MM.1S (cell line): ENCODE measurements around the gene BLCAP.

Source experiments
- CTCF ChIP-seq: fragments of 300-600 bp; sonication (generic); IDR thresholded peaks from 2 replicates; pipeline ENCODE4 v1.5.1; 2016; ENCODE audit warnings: antibody characterized with exemption, low read length, mixed read lengths
- EZH2 ChIP-seq: fragments of 300-600 bp; sonication (generic); optimal IDR thresholded peaks from 2 replicates; pipeline ENCODE3; 2017; ENCODE audit warnings: low read depth, mild to moderate bottlenecking, antibody characterized with exemption, low read length, mixed read lengths

- TF ChIP-seq CTCF = no peak
- TF ChIP-seq EZH2 = no peak
These were observed 2.4 kb upstream of the BLCAP start for GRCh38 chr20:37529968-37530600.
